D721Med (cell line): Measurements from ENCODE around the gene HDAC10.

Experiments
- DNase-seq: peaks from one replicate; pipeline ENCODE4 v3.0.0; 2011; ENCODE audit warnings: low spot score; ENCODE audit not compliant: insufficient read length
- FAIRE-seq: peaks from 2 replicates; lab custom pipeline; 2011; peaks lifted over from hg19 to GRCh38; lab: Jason Lieb, UNC
- TF ChIP-seq, protein P1 (sequence below): IDR thresholded peaks from 2 replicates; pipeline ENCODE4 v1.5.1; 2012; ENCODE audit warnings: mild to moderate bottlenecking, control low read depth; ENCODE audit not compliant: insufficient read depth; ENCODE audit errors: missing control alignments

The HDAC10 gene

DNA sequence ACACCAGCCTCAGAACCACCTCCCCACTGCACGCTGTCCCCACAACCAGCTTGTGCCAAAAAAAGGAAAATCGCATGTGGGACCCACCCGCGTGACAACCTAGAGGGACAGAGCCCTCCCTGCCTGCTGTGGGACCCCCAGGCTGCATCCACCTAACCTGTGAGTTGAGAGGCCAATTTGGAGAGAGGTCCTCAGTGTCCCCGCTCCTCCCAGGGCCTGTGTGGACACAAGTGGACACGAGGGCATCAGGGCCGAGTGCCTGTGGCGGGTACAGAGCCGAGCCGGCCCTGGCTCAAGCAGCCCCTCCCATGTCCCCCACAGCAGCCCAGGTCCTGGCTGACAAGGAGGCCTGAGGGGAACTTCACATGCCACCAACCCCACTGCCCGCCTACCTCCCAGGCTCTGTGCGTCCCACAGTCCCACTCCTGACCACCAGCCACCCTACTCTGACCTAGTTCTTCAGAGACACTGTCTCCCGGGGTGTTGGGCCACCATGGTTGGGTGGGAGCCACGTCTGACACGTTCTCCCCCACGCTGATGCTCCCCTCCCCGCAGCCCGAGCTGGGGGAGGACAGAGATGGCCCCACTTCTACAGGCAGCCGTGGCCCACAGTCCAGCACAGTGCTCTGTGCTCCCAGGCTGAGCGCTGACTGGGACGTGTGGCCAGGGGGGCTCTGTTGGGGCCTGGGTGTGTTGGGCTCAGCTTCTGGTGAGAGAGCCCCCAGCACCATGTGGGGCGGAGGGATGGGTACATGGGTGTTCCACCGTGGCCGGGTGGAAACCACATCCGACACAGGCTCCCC, 31.1 kb downstream of the HDAC10 start:
- no peak for DNase-seq
- TF ChIP-seq, protein P1, sequence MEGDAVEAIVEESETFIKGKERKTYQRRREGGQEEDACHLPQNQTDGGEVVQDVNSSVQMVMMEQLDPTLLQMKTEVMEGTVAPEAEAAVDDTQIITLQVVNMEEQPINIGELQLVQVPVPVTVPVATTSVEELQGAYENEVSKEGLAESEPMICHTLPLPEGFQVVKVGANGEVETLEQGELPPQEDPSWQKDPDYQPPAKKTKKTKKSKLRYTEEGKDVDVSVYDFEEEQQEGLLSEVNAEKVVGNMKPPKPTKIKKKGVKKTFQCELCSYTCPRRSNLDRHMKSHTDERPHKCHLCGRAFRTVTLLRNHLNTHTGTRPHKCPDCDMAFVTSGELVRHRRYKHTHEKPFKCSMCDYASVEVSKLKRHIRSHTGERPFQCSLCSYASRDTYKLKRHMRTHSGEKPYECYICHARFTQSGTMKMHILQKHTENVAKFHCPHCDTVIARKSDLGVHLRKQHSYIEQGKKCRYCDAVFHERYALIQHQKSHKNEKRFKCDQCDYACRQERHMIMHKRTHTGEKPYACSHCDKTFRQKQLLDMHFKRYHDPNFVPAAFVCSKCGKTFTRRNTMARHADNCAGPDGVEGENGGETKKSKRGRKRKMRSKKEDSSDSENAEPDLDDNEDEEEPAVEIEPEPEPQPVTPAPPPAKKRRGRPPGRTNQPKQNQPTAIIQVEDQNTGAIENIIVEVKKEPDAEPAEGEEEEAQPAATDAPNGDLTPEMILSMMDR, result no peak
- FAIRE-seq, result no peak

DNA sequence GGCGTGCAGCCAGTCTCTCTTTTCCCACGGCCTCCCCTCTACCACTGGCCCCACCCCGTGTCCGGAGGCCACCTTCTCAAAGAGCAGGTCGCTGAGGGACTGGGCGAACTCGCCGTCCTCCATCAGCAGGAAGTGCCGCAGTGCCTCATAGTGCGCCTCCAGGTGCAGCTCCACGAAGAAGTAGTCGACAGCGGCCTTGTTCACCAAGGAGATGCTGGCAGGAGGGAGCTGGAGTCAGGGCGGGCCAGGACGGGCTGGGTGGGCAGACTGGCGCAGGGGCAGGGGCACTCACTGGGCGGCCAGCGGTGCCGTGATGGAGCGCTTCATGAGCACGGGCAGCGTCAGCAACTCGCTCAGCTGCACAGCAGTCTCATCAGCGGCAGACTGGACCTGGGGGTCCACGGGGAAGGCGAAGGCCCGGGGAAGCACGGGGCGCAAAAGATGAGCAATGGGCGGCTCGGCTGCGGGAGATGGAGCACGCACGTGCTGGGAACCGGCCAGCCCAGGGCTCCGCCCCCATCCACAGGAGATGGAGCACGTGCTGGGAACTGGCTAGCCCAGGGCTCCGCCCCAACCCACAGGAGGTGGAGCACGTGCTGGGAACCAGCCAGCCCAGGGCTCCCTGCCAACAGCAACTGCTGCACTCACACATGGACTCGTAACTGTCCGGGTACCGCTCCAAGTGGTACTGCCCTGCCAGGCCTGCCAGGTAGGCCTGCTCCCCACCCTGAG, 31.9 kb downstream of the HDAC10 start:
- peak; percentile 59 for DNase-seq
- no peak for FAIRE-seq
- TF ChIP-seq, protein P1, result no peak

DNA sequence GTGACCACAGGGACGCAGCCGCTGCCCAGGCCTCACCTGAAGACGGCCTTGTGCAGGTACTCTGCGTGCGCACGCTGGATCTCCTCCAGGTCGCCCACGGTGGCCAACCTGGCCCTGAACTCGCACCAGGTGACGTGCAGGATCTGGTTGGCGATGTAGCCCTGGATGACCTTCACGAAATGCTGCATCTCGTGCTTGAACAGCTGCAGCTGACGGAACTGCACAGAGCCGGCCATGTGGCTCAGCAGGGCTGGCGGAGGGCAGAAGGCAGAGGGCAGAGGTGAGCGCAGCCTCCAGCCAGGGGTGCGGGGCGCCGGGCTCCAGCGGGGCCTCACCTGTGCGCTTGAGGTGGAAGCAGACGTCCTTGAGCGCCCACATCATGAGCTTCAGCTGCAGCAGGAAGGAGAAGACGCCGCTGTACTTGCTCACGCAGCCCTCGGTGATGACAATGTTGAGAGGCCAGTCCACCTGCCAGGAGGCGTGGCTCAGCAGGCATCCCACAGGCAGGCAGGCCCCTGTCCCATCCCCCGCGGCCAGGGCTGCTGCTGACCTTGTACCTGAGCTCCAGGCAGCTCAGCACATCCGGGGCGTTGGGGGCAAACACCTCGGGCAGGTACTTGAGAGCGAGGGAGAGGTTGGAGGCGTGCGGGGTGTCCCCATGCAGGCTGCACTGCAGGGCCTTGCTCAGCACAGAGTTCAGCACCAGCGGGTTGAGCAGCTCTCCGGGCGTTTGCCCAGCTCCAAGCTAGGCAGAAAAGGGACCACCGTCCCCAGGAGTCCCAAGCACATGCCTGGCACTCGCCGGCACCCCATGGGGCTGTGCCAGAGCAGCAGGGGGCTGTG, 32.7 kb downstream of the HDAC10 start:
- FAIRE-seq (no peak), DNase-seq (no peak)
- TF ChIP-seq, protein P1, result no peak

DNA sequence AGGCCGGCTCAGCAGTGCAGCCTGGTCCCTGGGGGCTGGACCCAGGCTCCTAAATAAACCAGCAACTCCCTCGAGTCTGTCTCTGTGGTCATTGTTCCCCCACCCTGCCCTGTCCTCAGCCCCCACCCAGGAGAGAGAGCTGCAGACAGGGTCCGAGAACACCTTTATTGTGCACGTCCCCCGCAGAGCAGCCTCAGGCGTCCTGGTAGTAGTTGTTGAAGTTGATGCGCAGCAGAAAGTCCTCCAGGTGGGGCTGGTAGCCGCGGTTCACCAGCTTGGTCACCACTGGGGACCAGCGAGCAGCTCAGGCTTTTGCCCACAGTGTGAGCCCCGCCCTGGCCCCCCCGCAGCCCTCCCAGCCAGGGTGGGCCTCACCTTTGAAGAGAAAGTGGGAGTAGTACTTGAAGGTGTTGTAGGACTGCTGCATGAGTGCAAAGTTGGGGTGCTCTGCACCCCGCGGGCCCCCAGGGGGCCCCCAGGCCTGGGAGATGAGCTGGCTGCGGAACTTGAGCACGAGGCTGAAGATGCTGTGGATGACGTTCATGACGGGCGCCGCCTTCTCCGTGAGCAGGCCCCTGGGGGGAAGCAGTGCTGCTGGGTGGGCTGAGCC, 33.4 kb downstream of the HDAC10 start:
- TF ChIP-seq, protein P1, result no peak
- FAIRE-seq, result no peak

DNA sequence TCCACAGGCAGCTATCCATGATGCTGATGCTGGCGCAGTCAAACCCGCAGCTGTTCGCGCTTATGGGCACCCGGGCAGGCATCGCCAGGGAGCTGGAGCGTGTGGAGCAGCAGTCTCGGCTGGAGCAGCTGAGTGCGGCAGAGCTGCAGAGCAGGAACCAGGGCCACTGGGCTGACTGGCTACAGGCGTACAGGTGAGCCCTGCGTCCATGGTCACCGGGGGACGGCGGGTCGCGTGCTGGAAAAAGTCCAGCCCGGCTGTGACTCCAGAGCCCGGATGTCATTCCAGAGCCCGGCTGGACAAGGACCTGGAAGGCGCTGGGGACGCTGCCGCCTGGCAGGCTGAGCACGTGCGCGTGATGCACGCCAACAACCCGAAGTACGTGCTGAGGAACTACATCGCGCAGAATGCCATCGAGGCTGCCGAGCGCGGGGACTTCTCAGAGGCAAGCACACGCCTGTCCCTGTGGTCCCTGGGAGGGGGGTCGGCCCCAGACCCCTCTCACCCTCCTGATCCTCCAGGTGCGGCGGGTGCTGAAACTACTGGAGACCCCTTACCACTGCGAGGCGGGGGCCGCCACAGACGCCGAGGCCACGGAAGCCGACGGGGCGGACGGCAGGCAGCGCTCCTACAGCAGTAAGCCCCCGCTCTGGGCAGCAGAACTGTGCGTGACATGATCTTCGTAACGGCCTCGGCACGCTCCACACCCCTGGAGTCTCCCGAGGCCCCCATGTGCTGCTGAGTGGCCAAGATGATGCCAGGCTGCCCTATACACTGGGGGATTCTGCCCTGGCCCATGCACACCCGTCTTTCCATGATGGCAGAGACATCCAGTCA, 34.2 kb downstream of the HDAC10 start:
- TF ChIP-seq, protein P1, result no peak
- DNase-seq (no peak), FAIRE-seq (no peak)

More for the DNA sequence above, 33.4 kb downstream of the HDAC10 start:
- DNase-seq, result no peak
